ENCODE results near the gene LTF.

GRCh38 chr3:46462111-46462510 is 2.6 kb downstream of the LTF start:
- TF ChIP-seq RAD21 (CRISPR knock-in tag; conservative IDR thresholded peaks at IDR 0.05 in 1 of 2, IDR thresholded peaks at IDR 0.05 in 1 of 2) (peak in 1 of 2 experiments; percentile 40; a peak in 3 of 4 replicates), MEF2D (tag; conservative IDR thresholded peaks at IDR 0.05; ENCODE audit: low read depth) (no peak), AFF4 (CRISPR knock-in tag; IDR thresholded peaks at IDR 0.05) (no peak), BRF1 (IDR thresholded peaks at IDR 0.05; ENCODE audit: borderline replicate concordance, extremely low read depth, insufficient read length) (no peak), ELF1 (tag; IDR thresholded peaks at IDR 0.05) (no peak), NR1H2 (CRISPR knock-in tag; IDR thresholded peaks at IDR 0.05) (no peak)

Measured in K562 (cell line).